MM.1S (cell line): ENCODE data around the gene SHISA9.

Experiments used
- DNase-seq: peaks from one replicate; pipeline ENCODE4 v3.0.0-alpha.2; 2015
- H2AFZ ChIP-seq: fragments of 300-600 bp; sonication (generic); 2 replicates; pipeline ENCODE4 v1.6.0; 2016; ENCODE audit warnings: antibody characterized with exemption, low read length
- H3F3A ChIP-seq: fragments of 300-600 bp; sonication (generic); 2 replicates; pipeline ENCODE4 v1.6.1; 2016; ENCODE audit warnings: mild to moderate bottlenecking, antibody characterized with exemption, low read length, moderate library complexity, mixed read lengths; ENCODE audit not compliant: insufficient read depth
- H3K27ac ChIP-seq: fragments of 300-600 bp; sonication (generic); 2 replicates; pipeline ENCODE4 v1.5.1; 2016; ENCODE audit warnings: mild to moderate bottlenecking, low read length
- H3K27me3 ChIP-seq: fragments of 300-600 bp; sonication (generic); replicated peaks from 2 replicates; pipeline ENCODE4 v1.6.0; 2016; ENCODE audit warnings: low read length; ENCODE audit not compliant: insufficient read depth
- H3K36me3 ChIP-seq: fragments of 300-600 bp; sonication (generic); replicated peaks from 2 replicates; pipeline ENCODE4 v1.6.1; 2016; ENCODE audit warnings: mild to moderate bottlenecking, low read length, mixed read lengths; ENCODE audit not compliant: insufficient read depth
- H3K4me1 ChIP-seq: fragments of 300-600 bp; sonication (generic); 2 replicates; pipeline ENCODE4 v1.6.1; 2016; ENCODE audit warnings: low read length, mixed read lengths
- H3K4me2 ChIP-seq: fragments of 300-600 bp; sonication (generic); 2 replicates; pipeline ENCODE4 v1.6.0; 2016; ENCODE audit warnings: low read depth, low read length
- H3K4me3 ChIP-seq: fragments of 300-600 bp; sonication (generic); 2 replicates; pipeline ENCODE4 v1.5.1; 2016; ENCODE audit warnings: low read length, mixed read lengths
- H3K79me2 ChIP-seq: fragments of 300-600 bp; sonication (generic); 2 replicates; pipeline ENCODE4 v1.6.1; 2016; ENCODE audit warnings: mixed run types, low read length, mixed read lengths
- H3K9ac ChIP-seq: fragments of 300-600 bp; sonication (generic); 2 replicates; pipeline ENCODE4 v1.6.1; 2016; ENCODE audit warnings: low read length, mixed read lengths
- H3K9me2 ChIP-seq: fragments of 300-600 bp; sonication (generic); replicated peaks from 2 replicates; pipeline ENCODE4 v1.6.1; 2016; ENCODE audit warnings: mild to moderate bottlenecking, low read length, mixed read lengths; ENCODE audit not compliant: insufficient read depth
- H3K9me3 ChIP-seq: fragments of 300-600 bp; sonication (generic); replicated peaks from 2 replicates; pipeline ENCODE4 v1.6.1; 2016; ENCODE audit warnings: mild to moderate bottlenecking, low read length, mixed read lengths; ENCODE audit not compliant: insufficient read depth
- H4K20me1 ChIP-seq: fragments of 300-600 bp; sonication (generic); 2 replicates; pipeline ENCODE4 v1.6.1; 2016; ENCODE audit warnings: mild to moderate bottlenecking, low read length, moderate library complexity, mixed read lengths; ENCODE audit not compliant: insufficient read depth
- EZH2 ChIP-seq: fragments of 300-600 bp; sonication (generic); optimal IDR thresholded peaks from 2 replicates; pipeline ENCODE3; 2017; ENCODE audit warnings: low read depth, mild to moderate bottlenecking, antibody characterized with exemption, low read length, mixed read lengths
- EZH2phosphoT487 ChIP-seq: fragments of 300-600 bp; sonication (generic); IDR thresholded peaks from 2 replicates; pipeline ENCODE4 v1.6.1; 2018; ENCODE audit warnings: antibody characterized with exemption, low read length
- TF ChIP-seq, protein P1 (sequence below): fragments of 300-600 bp; sonication (generic); IDR thresholded peaks from 2 replicates; pipeline ENCODE4 v1.5.1; 2016; ENCODE audit warnings: antibody characterized with exemption, low read length, mixed read lengths

Gene SHISA9

GRCh38 chr16:12971241-12971640 is 69.8 kb downstream of the SHISA9 start:
- H4K20me1 ChIP-seq = no peaks in the 10 kb centered on the region
- TF ChIP-seq EZH2 = no peak
- TF ChIP-seq EZH2phosphoT487 = no peak
- TF ChIP-seq, protein P1, sequence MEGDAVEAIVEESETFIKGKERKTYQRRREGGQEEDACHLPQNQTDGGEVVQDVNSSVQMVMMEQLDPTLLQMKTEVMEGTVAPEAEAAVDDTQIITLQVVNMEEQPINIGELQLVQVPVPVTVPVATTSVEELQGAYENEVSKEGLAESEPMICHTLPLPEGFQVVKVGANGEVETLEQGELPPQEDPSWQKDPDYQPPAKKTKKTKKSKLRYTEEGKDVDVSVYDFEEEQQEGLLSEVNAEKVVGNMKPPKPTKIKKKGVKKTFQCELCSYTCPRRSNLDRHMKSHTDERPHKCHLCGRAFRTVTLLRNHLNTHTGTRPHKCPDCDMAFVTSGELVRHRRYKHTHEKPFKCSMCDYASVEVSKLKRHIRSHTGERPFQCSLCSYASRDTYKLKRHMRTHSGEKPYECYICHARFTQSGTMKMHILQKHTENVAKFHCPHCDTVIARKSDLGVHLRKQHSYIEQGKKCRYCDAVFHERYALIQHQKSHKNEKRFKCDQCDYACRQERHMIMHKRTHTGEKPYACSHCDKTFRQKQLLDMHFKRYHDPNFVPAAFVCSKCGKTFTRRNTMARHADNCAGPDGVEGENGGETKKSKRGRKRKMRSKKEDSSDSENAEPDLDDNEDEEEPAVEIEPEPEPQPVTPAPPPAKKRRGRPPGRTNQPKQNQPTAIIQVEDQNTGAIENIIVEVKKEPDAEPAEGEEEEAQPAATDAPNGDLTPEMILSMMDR = no peak

GRCh38 chr16:12972246-12972645 is 70.8 kb downstream of the SHISA9 start:
- DNase-seq = no peak
- Histone ChIP-seq H3K27ac (no peak overlapping the region), H4K20me1 (no peaks in the 10 kb centered on the region), H3K79me2 (no peaks in the 10 kb centered on the region), H3K36me3 (no peaks in the 10 kb centered on the region), H3F3A (no peaks in the 10 kb centered on the region), H3K27me3 (no peaks in the 10 kb centered on the region), H3K4me3 (no peak overlapping the region), H2AFZ (no peak overlapping the region), H3K9ac (no peak overlapping the region), H3K9me2 (no peaks in the 10 kb centered on the region), H3K4me2 (no peak overlapping the region), H3K9me3 (no peaks in the 10 kb centered on the region), H3K4me1 (no peaks in the 10 kb centered on the region)
- TF ChIP-seq EZH2phosphoT487 (no peak), EZH2 (no peak)
- TF ChIP-seq, protein P1 = no peak

More at GRCh38 chr16:12971241-12971640, 69.8 kb downstream of the SHISA9 start:
- no peak for DNase-seq
- Histone ChIP-seq H3K9ac (no peak overlapping the region), H3K27ac (no peak overlapping the region), H3K9me2 (no peaks in the 10 kb centered on the region), H3K4me3 (no peak overlapping the region), H3K4me2 (no peak overlapping the region), H3K4me1 (no peaks in the 10 kb centered on the region), H2AFZ (no peak overlapping the region), H3K9me3 (no peaks in the 10 kb centered on the region), H3F3A (no peaks in the 10 kb centered on the region), H3K79me2 (no peaks in the 10 kb centered on the region), H3K36me3 (no peaks in the 10 kb centered on the region), H3K27me3 (no peaks in the 10 kb centered on the region)

DNA sequence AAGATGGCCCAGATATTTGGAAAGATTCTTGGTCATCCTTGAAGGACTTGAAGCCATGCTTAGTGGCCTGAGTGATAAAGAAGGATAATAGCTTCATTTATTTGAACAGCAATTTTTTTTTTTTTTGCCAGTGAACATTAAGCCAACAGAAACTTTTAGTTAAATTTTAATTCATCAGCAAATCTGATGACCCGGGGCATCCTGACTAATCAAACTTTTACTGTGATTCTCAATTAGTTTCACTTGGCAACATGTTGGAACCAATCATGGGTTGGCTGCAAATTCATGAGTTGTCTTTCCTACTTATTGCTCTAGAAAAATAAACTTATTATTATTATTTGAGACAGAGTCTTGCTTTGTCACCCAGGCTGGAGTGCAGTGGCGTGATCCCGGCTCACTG is 74.4 kb downstream of the SHISA9 start:
- H3K4me1 ChIP-seq = no peaks in the 10 kb centered on the region
- H3K4me2 ChIP-seq = no peak overlapping the region
- no peaks in the 10 kb centered on the region for H3F3A ChIP-seq
- H3K9me2 ChIP-seq = no peaks in the 10 kb centered on the region
- no peaks in the 10 kb centered on the region for H3K79me2 ChIP-seq
- TF ChIP-seq EZH2phosphoT487 (no peak), EZH2 (no peak)
- TF ChIP-seq, protein P1 = no peak
- no peaks in the 10 kb centered on the region for H3K27me3 ChIP-seq
- H3K9ac ChIP-seq = no peak overlapping the region
- H4K20me1 ChIP-seq = no peaks in the 10 kb centered on the region
- no peak overlapping the region for H2AFZ ChIP-seq
- H3K9me3 ChIP-seq = no peaks in the 10 kb centered on the region
- H3K36me3 ChIP-seq = no peaks in the 10 kb centered on the region
- no peak overlapping the region for H3K27ac ChIP-seq
- no peak for DNase-seq
- H3K4me3 ChIP-seq = no peak overlapping the region
